T47D (cell line): ENCODE measurements around the gene SLC22A12.
"Not testable (repeated sequence)": the region's sequence is repeated elsewhere in the genome, so short reads cannot be mapped to it uniquely, and the experiment has no call there.

Experiments
- DNase-seq, 2 experiments: peaks; one replicate each; pipeline versions ENCODE4 v3.0.0 to v3.0.0-alpha.2; 2011 to 2012; ENCODE audit warnings: low read depth in 1 of 2, low spot score in 1 of 2
- JUND ChIP-seq: IDR thresholded peaks from 2 replicates; pipeline ENCODE4 v1.6.1; 2012; ENCODE audit warnings: low read depth
- in situ Hi-C: cut with HindIII; loops from 2 replicates; pipeline ENCODE4 v1.10.0; 2016; ENCODE audit warnings: low sequenced_read_pairs, low pct_unique_long_range_greater_than_20kb

The SLC22A12 gene

GRCh38 chr11:64581057-64581523 lies 9.9 kb upstream of the SLC22A12 start:
- no peak for DNase-seq
- TF ChIP-seq JUND: no peak
- in situ Hi-C loops: no loop called here

GRCh38 chr11:64582885-64583284 lies 8.1 kb upstream of the SLC22A12 start:
- in situ Hi-C loops: no loop called here
- no peak for TF ChIP-seq JUND
- no peak for DNase-seq

- no peak for DNase-seq
- no peak for TF ChIP-seq JUND
- in situ Hi-C loops: no loop called here
Measured at GRCh38 chr11:64583296-64584262, 7.4 kb upstream of the SLC22A12 start.

- no peak for TF ChIP-seq JUND
- in situ Hi-C loops: no loop called here
- no peak for DNase-seq
Measured at GRCh38 chr11:64585150-64585549, 5.9 kb upstream of the SLC22A12 start.

- TF ChIP-seq JUND: no peak
- in situ Hi-C loops: no loop called here
Measured at GRCh38 chr11:64586366-64586765, 4.7 kb upstream of the SLC22A12 start.

GRCh38 chr11:64588701-64589100 lies 2.3 kb upstream of the SLC22A12 start:
- no peak for TF ChIP-seq JUND
- no peak for DNase-seq
- in situ Hi-C loops: no loop called here

More at GRCh38 chr11:64586366-64586765, 4.7 kb upstream of the SLC22A12 start:
- no peak for DNase-seq

- no peak for TF ChIP-seq JUND
- no peak for DNase-seq
- in situ Hi-C loops: no loop called here
Measured at GRCh38 chr11:64591257-64592233, 525 bp downstream of the SLC22A12 start.

- no peak for DNase-seq
- in situ Hi-C loops: no loop called here
- no peak for TF ChIP-seq JUND
Measured at GRCh38 chr11:64592234-64592615, 1.2 kb downstream of the SLC22A12 start.

GRCh38 chr11:64592656-64593055 lies 1.6 kb downstream of the SLC22A12 start:
- TF ChIP-seq JUND: no peak
- DNase-seq: no peak
- in situ Hi-C loops: no loop called here

GRCh38 chr11:64593156-64594105 lies 2.4 kb downstream of the SLC22A12 start:
- in situ Hi-C loops: no loop called here
- DNase-seq: no peak
- no peak for TF ChIP-seq JUND

- DNase-seq: no peak
- TF ChIP-seq JUND: no peak
- in situ Hi-C loops: no loop called here
Measured at GRCh38 chr11:64594159-64594939, 3.3 kb downstream of the SLC22A12 start.

- in situ Hi-C loops: not testable (repeated sequence)
Measured at GRCh38 chr11:64595922-64596321, 4.9 kb downstream of the SLC22A12 start.

More at GRCh38 chr11:64595922-64596321, 4.9 kb downstream of the SLC22A12 start:
- not testable (repeated sequence) for DNase-seq
